ENCODE measurements around the gene BFSP1.

BFSP1 gene

GRCh38 chr20:17530716-17531664 is at the start of gene BFSP1:
TSS of gene BFSP1 (minus strand) at chr20:17531379. CDS start at chr20:17531329, 50 bp downstream.
- DNase-seq, result peak in 1 of 2 experiments; percentile 57

GRCh38 chr20:17580895-17581294 is 49.7 kb upstream of the BFSP1 start:
- DNase-seq, result no peak

- peak in 1 of 2 experiments; percentile 28 for DNase-seq
Observed at GRCh38 chr20:17579369-17580039, 48.3 kb upstream of the BFSP1 start.

GRCh38 chr20:17576215-17576614 is 45.0 kb upstream of the BFSP1 start:
- DNase-seq, result no peak

- no peak for DNase-seq
Observed at GRCh38 chr20:17573463-17573862, 42.3 kb upstream of the BFSP1 start.

- no peak for DNase-seq
Observed at GRCh38 chr20:17572034-17572638, 41.0 kb upstream of the BFSP1 start.

GRCh38 chr20:17571153-17571527 is 40.0 kb upstream of the BFSP1 start:
- no peak for DNase-seq

GRCh38 chr20:17570347-17571152 is 39.4 kb upstream of the BFSP1 start:
- peak; percentile 30 to 63 for DNase-seq

- DNase-seq, result peak; percentile 79 to 88
Observed at GRCh38 chr20:17569616-17570346, 38.6 kb upstream of the BFSP1 start, which contains the start of gene DSTN. TSS of gene DSTN (plus strand) at chr20:17570075. CDS start at chr20:17570209, 134 bp downstream.

- DNase-seq, result peak; percentile 87 to 92
Observed at GRCh38 chr20:17568972-17569521, 37.9 kb upstream of the BFSP1 start.

- DNase-seq, result no peak
Observed at GRCh38 chr20:17568045-17568788, 37.0 kb upstream of the BFSP1 start.

- no peak for DNase-seq
Observed at GRCh38 chr20:17566345-17566744, 35.2 kb upstream of the BFSP1 start.

- DNase-seq, result peak in 1 of 2 experiments; percentile 47
Observed at GRCh38 chr20:17565169-17565845, 34.1 kb upstream of the BFSP1 start.

- no peak for DNase-seq
Observed at GRCh38 chr20:17562804-17563305, 31.7 kb upstream of the BFSP1 start.

GRCh38 chr20:17560344-17561074 is 29.3 kb upstream of the BFSP1 start:
- no peak for DNase-seq

GRCh38 chr20:17559338-17559737 is 28.2 kb upstream of the BFSP1 start:
- no peak for DNase-seq

GRCh38 chr20:17558941-17559304 is 27.7 kb upstream of the BFSP1 start:
- no peak for DNase-seq

- DNase-seq, result peak; percentile 94 to 96
Observed at GRCh38 chr20:17558154-17558940, 27.2 kb upstream of the BFSP1 start.

GRCh38 chr20:17557675-17558006 is 26.5 kb upstream of the BFSP1 start:
- peak; percentile 56 for DNase-seq
